H1 (cell line): ENCODE results near the gene SKAP1. TPM values are rescaled to one million over a fixed set of nuclear protein-coding genes. Genes with fewer than 3 reads are reported as not detected.

Experiments used
- CTCF ChIP-seq, 3 experiments: IDR thresholded peaks; 1 replicate in 2 of 3; 2 replicates in 1 of 3; pipeline versions ENCODE4 v1.5.1 to v1.6.1; 2011; ENCODE audit warnings: low read length in 3 of 3, mild to moderate bottlenecking in 3 of 3, inconsistent platforms in 2 of 3, low read depth in 1 of 3, moderate library complexity in 1 of 3; ENCODE audit not compliant: insufficient read depth in 1 of 3; ENCODE audit errors: control extremely low read depth in 1 of 3
- EP300 ChIP-seq, 2 experiments: IDR thresholded peaks; 1 replicate in 1 of 2; 2 replicates in 1 of 2; pipeline ENCODE4 v1.6.1; 2011 to 2012; ENCODE audit warnings: low read depth in 2 of 2, low read length in 2 of 2, mild to moderate bottlenecking in 2 of 2, borderline replicate concordance in 1 of 2, inconsistent platforms in 1 of 2, moderate library complexity in 1 of 2
- GTF2F1 ChIP-seq: IDR thresholded peaks from 2 replicates; pipeline ENCODE4 v1.6.1; 2012; ENCODE audit warnings: low read depth, low read length, improper control_type of control experiment, borderline replicate concordance
- polyA plus RNA-seq, 7 experiments: library from polyadenylated mRNA; depleted of rRNA in 3 of 7; stranded (reverse) in 5 of 7; unstranded in 2 of 7; fragments of >200 nt in 5 of 7; fragments of 200-250 nt in 2 of 7; gene quantifications; 1 replicate in 5 of 7; 2 replicates in 1 of 7; 4 replicates in 1 of 7; pipeline versions ENCODE4 v1.2.1 to v1.2.3, GENCODE V29; 2011 to 2013; ENCODE audit warnings: missing spikeins in 2 of 7, mixed read lengths in 2 of 7
- total RNA-seq: library from RNA; stranded (reverse); fragmentation: NEBNext Ultra II Directional; extraction: Animal tissue kit (Norgen Biotek cat#: 25700); gene quantifications from 2 replicates; pipeline ENCODE4 v1.2.1, GENCODE V29; 2021

Gene SKAP1
- total and polyA plus RNA-seq, 2 of the 8 experiments (the other 6 are each of a cell fraction or from before 2014, with no cell fraction given): not detected

GRCh38 chr17:48247603-48248002 lies 182.4 kb downstream of the SKAP1 start (continued):
- TF ChIP-seq GTF2F1 (no peak), EP300 (IDR thresholded peaks at IDR 0.05; ENCODE audit: borderline replicate concordance in 1 of 2, low read depth in 2 of 2, low read length in 2 of 2) (no peak), CTCF (IDR thresholded peaks at IDR 0.05; ENCODE audit: control extremely low read depth in 1 of 3, insufficient read depth in 1 of 3, low read depth in 1 of 3, low read length in 3 of 3) (no peak)
